Neural crest cell (in vitro differentiated cells): ENCODE results near the gene PILRA. TPM values are rescaled to one million over a fixed set of nuclear protein-coding genes. Genes with fewer than 3 reads are reported as not detected.
"Not testable (repeated sequence)": the region's sequence is repeated elsewhere in the genome, so short reads cannot be mapped to it uniquely, and the experiment has no call there.

Source experiments
- DNase-seq: peaks from one replicate; pipeline ENCODE4 v3.0.0; 2021; ENCODE audit warnings: low read depth, mixed read lengths, low spot score
- H3K27ac Mint-ChIP-seq: one replicate; pipeline ENCODE4 v1.8.0; 2021; ENCODE audit warnings: mild to moderate bottlenecking, mixed read lengths; ENCODE audit not compliant: unreplicated experiment
- H3K27me3 Mint-ChIP-seq: 2 replicates; pipeline ENCODE4 v1.8.0; 2021; ENCODE audit warnings: low read depth, mild to moderate bottlenecking, mixed read lengths
- H3K36me3 Mint-ChIP-seq: 2 replicates; pipeline ENCODE4 v1.8.0; 2021; ENCODE audit warnings: low read depth, mild to moderate bottlenecking, mixed read lengths
- H3K4me1 Mint-ChIP-seq: 2 replicates; pipeline ENCODE4 v1.8.0; 2021; ENCODE audit warnings: mixed read lengths
- H3K4me3 Mint-ChIP-seq: one replicate; pipeline ENCODE4 v1.8.0; 2021; ENCODE audit warnings: mild to moderate bottlenecking, mixed read lengths
- H3K9me3 Mint-ChIP-seq: 2 replicates; pipeline ENCODE4 v1.8.0; 2021; ENCODE audit warnings: mixed read lengths
- total RNA-seq: library from RNA; stranded (reverse); gene quantifications from 2 replicates; pipeline ENCODE4 v1.2.1, GENCODE V29; 2021
- TF ChIP-seq, protein P1 (sequence below): fragments of 200-600 bp; sonication (generic); conservative IDR thresholded peaks from 2 replicates; pipeline ENCODE4 v1.5.0; 2021; ENCODE audit warnings: antibody characterized with exemption, mild to moderate bottlenecking

PILRA gene
- total RNA-seq, 1 donor from 2014 or later: 2.6 TPM

GRCh38 chr7:100370303-100370702 lies 3.0 kb upstream of the PILRA start:
- peak overlapping the region; percentile 29 for H3K4me3 Mint-ChIP-seq
- H3K27me3 Mint-ChIP-seq: peaks cover 2% of the 10 kb centered on the region
- H3K27ac Mint-ChIP-seq: peak overlapping the region; percentile 8
- H3K4me1 Mint-ChIP-seq: peaks cover 11% of the 10 kb centered on the region
- TF ChIP-seq, protein P1, sequence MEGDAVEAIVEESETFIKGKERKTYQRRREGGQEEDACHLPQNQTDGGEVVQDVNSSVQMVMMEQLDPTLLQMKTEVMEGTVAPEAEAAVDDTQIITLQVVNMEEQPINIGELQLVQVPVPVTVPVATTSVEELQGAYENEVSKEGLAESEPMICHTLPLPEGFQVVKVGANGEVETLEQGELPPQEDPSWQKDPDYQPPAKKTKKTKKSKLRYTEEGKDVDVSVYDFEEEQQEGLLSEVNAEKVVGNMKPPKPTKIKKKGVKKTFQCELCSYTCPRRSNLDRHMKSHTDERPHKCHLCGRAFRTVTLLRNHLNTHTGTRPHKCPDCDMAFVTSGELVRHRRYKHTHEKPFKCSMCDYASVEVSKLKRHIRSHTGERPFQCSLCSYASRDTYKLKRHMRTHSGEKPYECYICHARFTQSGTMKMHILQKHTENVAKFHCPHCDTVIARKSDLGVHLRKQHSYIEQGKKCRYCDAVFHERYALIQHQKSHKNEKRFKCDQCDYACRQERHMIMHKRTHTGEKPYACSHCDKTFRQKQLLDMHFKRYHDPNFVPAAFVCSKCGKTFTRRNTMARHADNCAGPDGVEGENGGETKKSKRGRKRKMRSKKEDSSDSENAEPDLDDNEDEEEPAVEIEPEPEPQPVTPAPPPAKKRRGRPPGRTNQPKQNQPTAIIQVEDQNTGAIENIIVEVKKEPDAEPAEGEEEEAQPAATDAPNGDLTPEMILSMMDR: no peak
- peaks cover 5% of the 10 kb centered on the region for H3K36me3 Mint-ChIP-seq
- H3K9me3 Mint-ChIP-seq: no peaks in the 10 kb centered on the region
- DNase-seq: no peak

DNA sequence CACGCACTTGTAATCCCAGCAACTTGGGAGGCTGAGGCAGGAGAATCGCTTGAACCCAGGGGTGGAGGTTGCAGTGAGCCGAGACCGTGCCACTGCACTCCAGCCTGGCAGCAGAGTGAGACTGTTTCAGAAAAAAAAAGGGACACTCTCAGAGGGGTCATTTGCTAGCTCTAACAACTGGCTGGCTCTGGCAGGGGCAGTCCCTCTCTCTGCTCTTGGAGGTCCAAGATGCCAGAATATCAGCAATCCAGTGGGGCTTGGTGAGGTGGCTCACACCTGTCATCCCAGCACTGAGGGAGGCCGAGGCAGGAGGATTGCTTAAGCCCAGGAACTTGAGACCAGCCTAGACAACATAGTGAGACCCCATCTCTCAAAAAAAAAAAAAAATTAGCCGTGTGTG lies 2.5 kb upstream of the PILRA start:
- Mint-ChIP-seq H3K27ac (no peak overlapping the region), H3K4me3 (peak overlapping the region; percentile 49)

GRCh38 chr7:100371561-100372171 lies 1.6 kb upstream of the PILRA start:
- Mint-ChIP-seq H3K4me3 (peak overlapping the region; percentile 6), H3K9me3 (no peaks in the 10 kb centered on the region), H3K27me3 (peaks cover 2% of the 10 kb centered on the region), H3K4me1 (peaks cover 11% of the 10 kb centered on the region), H3K36me3 (peaks cover 2% of the 10 kb centered on the region), H3K27ac (no peak overlapping the region)
- no peak for DNase-seq
- TF ChIP-seq, protein P1: no peak

More for the DNA sequence above, 2.5 kb upstream of the PILRA start:
- H3K36me3 Mint-ChIP-seq: peaks cover 2% of the 10 kb centered on the region
- TF ChIP-seq, protein P1: no peak
- DNase-seq: no peak
- no peaks in the 10 kb centered on the region for H3K9me3 Mint-ChIP-seq
- H3K27me3 Mint-ChIP-seq: peaks cover 2% of the 10 kb centered on the region
- H3K4me1 Mint-ChIP-seq: peaks cover 11% of the 10 kb centered on the region

- Mint-ChIP-seq H3K27me3 (peaks cover 2% of the 10 kb centered on the region), H3K36me3 (peaks cover under 1% of the 10 kb centered on the region), H3K9me3 (no peaks in the 10 kb centered on the region), H3K4me3 (no peak overlapping the region), H3K4me1 (peaks cover 11% of the 10 kb centered on the region), H3K27ac (no peak overlapping the region)
- TF ChIP-seq, protein P1: no peak
- DNase-seq: no peak
Measured at GRCh38 chr7:100372256-100372655, 1.0 kb upstream of the PILRA start.

- H3K27me3 Mint-ChIP-seq: peaks cover 2% of the 10 kb centered on the region
- no peaks in the 10 kb centered on the region for H3K9me3 Mint-ChIP-seq
- TF ChIP-seq, protein P1: no peak
- H3K4me1 Mint-ChIP-seq: peaks cover 11% of the 10 kb centered on the region
- H3K27ac Mint-ChIP-seq: no peak overlapping the region
- no peak for DNase-seq
- H3K36me3 Mint-ChIP-seq: no peaks in the 10 kb centered on the region
- H3K4me3 Mint-ChIP-seq: no peak overlapping the region
Measured at GRCh38 chr7:100372694-100373093, 593 bp upstream of the PILRA start.

DNA sequence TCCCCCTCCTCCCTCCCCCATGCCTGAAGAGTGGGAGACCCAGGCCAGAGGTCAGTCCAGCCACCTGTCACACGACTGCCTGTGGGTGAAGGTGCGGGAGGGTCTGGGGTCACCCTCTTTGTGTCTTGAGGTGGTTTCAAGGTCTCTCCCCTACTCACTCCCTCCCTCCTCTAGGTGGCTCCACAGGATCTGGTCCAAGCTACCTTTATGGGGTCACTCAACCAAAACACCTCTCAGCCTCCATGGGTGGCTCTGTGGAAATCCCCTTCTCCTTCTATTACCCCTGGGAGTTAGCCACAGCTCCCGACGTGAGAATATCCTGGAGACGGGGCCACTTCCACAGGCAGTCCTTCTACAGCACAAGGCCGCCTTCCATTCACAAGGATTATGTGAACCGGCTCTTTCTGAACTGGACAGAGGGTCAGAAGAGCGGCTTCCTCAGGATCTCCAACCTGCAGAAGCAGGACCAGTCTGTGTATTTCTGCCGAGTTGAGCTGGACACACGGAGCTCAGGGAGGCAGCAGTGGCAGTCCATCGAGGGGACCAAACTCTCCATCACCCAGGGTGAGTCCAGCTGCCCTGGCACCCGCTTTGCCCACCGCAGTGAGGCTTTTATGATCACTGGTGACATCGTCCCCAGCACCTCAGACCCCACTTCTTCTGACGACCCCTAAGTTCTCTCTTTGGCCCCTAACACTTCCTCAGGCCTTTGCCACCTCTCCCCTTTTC lies 747 bp downstream of the PILRA start:
- not testable (repeated sequence) for H3K36me3 Mint-ChIP-seq, DNase-seq, H3K4me3 Mint-ChIP-seq, H3K27me3 Mint-ChIP-seq, H3K27ac Mint-ChIP-seq, H3K9me3 Mint-ChIP-seq
- peaks cover 11% of the 10 kb centered on the region for H3K4me1 Mint-ChIP-seq
